ENCODE data around the gene WBP1. TPM values are rescaled to one million over a fixed set of nuclear protein-coding genes. Genes with fewer than 3 reads are reported as not detected.
A peak's percentile ranks its signal among the peaks of the same experiment; 100 is the strongest.

WBP1 gene
- total and polyA plus RNA-seq, 10 of the 15 experiments (the other 5 are each of a cell fraction or from before 2014, with no cell fraction given) = 4.2 to 76.8 (median 43.8) TPM

DNA sequence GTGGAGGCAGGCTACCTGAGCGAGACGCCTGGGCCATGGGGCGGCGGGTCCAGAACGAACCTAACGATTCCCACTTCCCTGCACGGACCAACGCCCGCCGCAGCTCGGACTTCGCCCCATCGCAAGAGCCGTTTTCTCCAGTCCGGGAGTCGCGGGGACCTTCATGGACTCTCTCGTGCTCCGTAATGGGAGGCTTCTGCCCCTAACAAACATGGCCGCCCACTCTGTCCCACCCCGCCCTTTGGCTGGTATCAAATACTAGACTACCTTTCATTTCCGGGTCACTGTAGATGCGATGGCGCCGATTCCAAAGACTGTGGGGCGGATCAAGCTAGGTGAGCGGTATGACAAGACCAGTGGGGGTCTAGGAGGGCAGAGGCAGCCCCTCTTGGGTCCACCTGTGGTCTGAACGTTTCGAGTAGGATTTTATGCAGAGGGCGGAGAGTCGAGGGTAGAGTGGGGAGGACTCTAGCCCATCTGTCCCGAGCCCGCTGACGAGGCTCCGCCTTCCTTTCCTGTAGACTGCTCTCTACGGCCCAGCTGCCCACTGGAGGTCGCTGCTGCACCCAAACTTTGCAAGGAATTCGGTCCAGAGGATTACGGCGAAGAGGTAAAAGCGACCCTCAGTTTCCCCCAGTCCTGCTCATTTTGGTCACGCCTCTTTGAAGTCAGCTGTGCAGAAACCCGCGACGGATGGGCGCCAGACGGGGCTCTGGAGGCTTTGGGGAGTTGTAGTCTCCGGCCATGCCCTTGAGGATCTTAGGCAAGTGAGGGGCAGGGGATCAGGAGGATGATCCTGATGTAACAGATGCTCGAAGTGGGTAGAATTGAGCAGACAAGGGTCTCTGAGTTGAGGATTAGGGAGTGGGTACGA, 24.8 kb downstream of the WBP1 start, which contains the start of the genes CCDC142 and TTC31:
TSS of gene CCDC142 (minus strand) at position 198 of the 874 bp plus-strand sequence. CDS start at position 37, 161 bp downstream.
TSS of gene TTC31 (plus strand) at position 281 of the 874 bp plus-strand sequence. CDS start at position 296, 15 bp downstream.
- ChIA-PET POLR2A (interaction anchor here (0.6 to 3.6 kb wide), 12 partner anchors 9 to 108 kb away, joined by 3 to 44 read pairs (median 8); partner anchors contain the start of genes AUP1, HTRA2, INO80B and MRPL53), RAD21 (ENCODE audit: unreplicated experiment) (interaction anchor here (0.5 to 5.9 kb wide), 18 partner anchors 10 to 659 kb away, joined by 3 to 121 read pairs (median 4); partner anchors contain the start of genes AUP1, DQX1, HTRA2 and INO80B), CTCF (interaction anchor here (0.7 to 19.4 kb wide), 31 partner anchors 9 to 588 kb away, joined by 3 to 280 read pairs (median 4); partner anchors contain the start of genes AUP1, C2orf81, DQX1 and HTRA2), SMC1A (ENCODE audit: uncharacterized antibody, unreplicated experiment) (interaction anchor here (0.8 to 5.7 kb wide), 18 partner anchors 10 to 158 kb away, joined by 3 to 128 read pairs (median 5); partner anchors contain the start of genes INO80B, MRPL53 and WBP1)
- WGBS (ENCODE audit: insufficient coverage, insufficient replicate concordance, low lambda C conversion rate, missing lambda C conversion rate) = 1% methylated on average over 47 of the region's 50 CpGs
- Histone ChIP-seq H2AFZ (ENCODE audit: control insufficient read depth, low read depth, low read length) (peak within 1 kb of the TSS; percentile 100), H3K27ac (ENCODE audit: control insufficient read depth, insufficient read depth) (peak within 1 kb of the TSS; percentile 96), H4K20me1 (ENCODE audit: control insufficient read depth, insufficient read depth) (no peaks in the 10 kb centered on the region; the same call in 1 of the 2 replicates), H3K4me2 (ENCODE audit: control insufficient read depth, insufficient read depth) (peak within 1 kb of the TSS; percentile 96), H3K9ac (ENCODE audit: control insufficient read depth, insufficient read depth, low read length) (peak within 1 kb of the TSS; percentile 91), H3K4me1 (ENCODE audit: control insufficient read depth, insufficient read depth, low read length) (peaks cover 13% of the 10 kb centered on the region), H3K4me3 (peak within 1 kb of the TSS; percentile 97), H3K36me3 (ENCODE audit: control insufficient read depth in 2 of 2, insufficient read depth in 2 of 2, low read length in 1 of 2) (no peaks in the 10 kb centered on the region; a peak in 1 of 4 replicates), H3K79me2 (ENCODE audit: control insufficient read depth, insufficient read depth, low read length) (peaks cover 27% of the 10 kb centered on the region), H3K9me3 (replicated peaks; ENCODE audit: control insufficient read depth, insufficient read depth, low read length) (no peaks in the 10 kb centered on the region), H3K27me3 (replicated peaks in 1 of 2; ENCODE audit: control insufficient read depth in 2 of 2, insufficient read depth in 2 of 2, low read length in 1 of 2) (no peaks in the 10 kb centered on the region; a peak in 1 of 4 replicates)
- ATAC-seq (peak; percentile 95), DNase-seq (ENCODE audit: low read depth, low spot score) (peak; percentile 89), FAIRE-seq (peak; percentile 96)
- TSS peak; percentile 97 for BruUV-seq (replicated peaks)
- intact Hi-C loops (cut with micrococcal nuclease; ENCODE audit: unreplicated experiment) = loop anchor here (1.0 to 2.0 kb wide), 6 partner anchors 20 to 104 kb away; partner anchors contain the start of gene WBP1
- in situ Hi-C loops (cut with MboI) = loop anchor here (10.0 kb wide), 1 partner anchor 102 kb away; no protein-coding TSS in a partner anchor
- TF ChIP-seq GABPA (IDR thresholded peaks at IDR 0.05; ENCODE audit: low read depth) (peak; percentile 95), SPI1 (IDR thresholded peaks at IDR 0.05; ENCODE audit: borderline replicate concordance, insufficient read depth, low read depth, low read length) (0 out of 2 replicates have a peak, but pooled peaks have one; percentile 0), STAT1 (conservative IDR thresholded peaks at IDR 0.05) (peak; percentile 57; the same call in 1 of the 2 replicates), SMC3 (IDR thresholded peaks at IDR 0.05; ENCODE audit: borderline replicate concordance, low read length) (peak; percentile 89), IKZF2 (IDR thresholded peaks at IDR 0.05) (peak; percentile 56 to 61), POLR2AphosphoS2 (IDR thresholded peaks at IDR 0.05; ENCODE audit: low read depth, low read length) (no peak), YY1 (IDR thresholded peaks at IDR 0.05; ENCODE audit: low read depth, low read length) (peak; percentile 99), SIX5 (IDR thresholded peaks at IDR 0.05; ENCODE audit: low read depth, low read length, severe bottlenecking) (peak; percentile 83), POU2F2 (IDR thresholded peaks at IDR 0.05; ENCODE audit: borderline replicate concordance, low read depth, low read length) (peak; percentile 62; the same call in 2 of the 3 replicates), SRF (IDR thresholded peaks at IDR 0.05; ENCODE audit: low read depth in 2 of 2, low read length in 2 of 2) (0 out of 4 replicates have a peak, but pooled peaks of 1 of the 2 experiments have one; percentile 27), NRF1 (conservative IDR thresholded peaks at IDR 0.05; ENCODE audit: low read depth, low read length) (no peak), CREB1 (IDR thresholded peaks at IDR 0.05; ENCODE audit: low read depth) (peak; percentile 67), HDAC2 (IDR thresholded peaks at IDR 0.05) (peak; percentile 97; the same call in 1 of the 2 replicates), TARDBP (IDR thresholded peaks at IDR 0.05; ENCODE audit: borderline replicate concordance) (peak; percentile 78; the same call in 1 of the 2 replicates), RAD21 (IDR thresholded peaks at IDR 0.05; ENCODE audit: insufficient read depth, low read depth, low read length) (peak; percentile 78)
- TF ChIP-seq, protein P1, sequence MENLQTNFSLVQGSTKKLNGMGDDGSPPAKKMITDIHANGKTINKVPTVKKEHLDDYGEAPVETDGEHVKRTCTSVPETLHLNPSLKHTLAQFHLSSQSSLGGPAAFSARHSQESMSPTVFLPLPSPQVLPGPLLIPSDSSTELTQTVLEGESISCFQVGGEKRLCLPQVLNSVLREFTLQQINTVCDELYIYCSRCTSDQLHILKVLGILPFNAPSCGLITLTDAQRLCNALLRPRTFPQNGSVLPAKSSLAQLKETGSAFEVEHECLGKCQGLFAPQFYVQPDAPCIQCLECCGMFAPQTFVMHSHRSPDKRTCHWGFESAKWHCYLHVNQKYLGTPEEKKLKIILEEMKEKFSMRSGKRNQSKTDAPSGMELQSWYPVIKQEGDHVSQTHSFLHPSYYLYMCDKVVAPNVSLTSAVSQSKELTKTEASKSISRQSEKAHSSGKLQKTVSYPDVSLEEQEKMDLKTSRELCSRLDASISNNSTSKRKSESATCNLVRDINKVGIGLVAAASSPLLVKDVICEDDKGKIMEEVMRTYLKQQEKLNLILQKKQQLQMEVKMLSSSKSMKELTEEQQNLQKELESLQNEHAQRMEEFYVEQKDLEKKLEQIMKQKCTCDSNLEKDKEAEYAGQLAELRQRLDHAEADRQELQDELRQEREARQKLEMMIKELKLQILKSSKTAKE (IDR thresholded peaks at IDR 0.05; ENCODE audit: low read depth, poor library complexity, severe bottlenecking) = peak; percentile 87
- TF ChIP-seq, protein P2, sequence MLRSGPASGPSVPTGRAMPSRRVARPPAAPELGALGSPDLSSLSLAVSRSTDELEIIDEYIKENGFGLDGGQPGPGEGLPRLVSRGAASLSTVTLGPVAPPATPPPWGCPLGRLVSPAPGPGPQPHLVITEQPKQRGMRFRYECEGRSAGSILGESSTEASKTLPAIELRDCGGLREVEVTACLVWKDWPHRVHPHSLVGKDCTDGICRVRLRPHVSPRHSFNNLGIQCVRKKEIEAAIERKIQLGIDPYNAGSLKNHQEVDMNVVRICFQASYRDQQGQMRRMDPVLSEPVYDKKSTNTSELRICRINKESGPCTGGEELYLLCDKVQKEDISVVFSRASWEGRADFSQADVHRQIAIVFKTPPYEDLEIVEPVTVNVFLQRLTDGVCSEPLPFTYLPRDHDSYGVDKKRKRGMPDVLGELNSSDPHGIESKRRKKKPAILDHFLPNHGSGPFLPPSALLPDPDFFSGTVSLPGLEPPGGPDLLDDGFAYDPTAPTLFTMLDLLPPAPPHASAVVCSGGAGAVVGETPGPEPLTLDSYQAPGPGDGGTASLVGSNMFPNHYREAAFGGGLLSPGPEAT (IDR thresholded peaks at IDR 0.05; ENCODE audit: low read depth) = peak; percentile 100
